Measurements from ENCODE around the gene BAIAP2L2. TPM values are rescaled to one million over a fixed set of nuclear protein-coding genes. Genes with fewer than 3 reads are reported as not detected.

The BAIAP2L2 gene
- total RNA-seq, 1 experiment from 2014 or later, result 51.2 TPM

DNA sequence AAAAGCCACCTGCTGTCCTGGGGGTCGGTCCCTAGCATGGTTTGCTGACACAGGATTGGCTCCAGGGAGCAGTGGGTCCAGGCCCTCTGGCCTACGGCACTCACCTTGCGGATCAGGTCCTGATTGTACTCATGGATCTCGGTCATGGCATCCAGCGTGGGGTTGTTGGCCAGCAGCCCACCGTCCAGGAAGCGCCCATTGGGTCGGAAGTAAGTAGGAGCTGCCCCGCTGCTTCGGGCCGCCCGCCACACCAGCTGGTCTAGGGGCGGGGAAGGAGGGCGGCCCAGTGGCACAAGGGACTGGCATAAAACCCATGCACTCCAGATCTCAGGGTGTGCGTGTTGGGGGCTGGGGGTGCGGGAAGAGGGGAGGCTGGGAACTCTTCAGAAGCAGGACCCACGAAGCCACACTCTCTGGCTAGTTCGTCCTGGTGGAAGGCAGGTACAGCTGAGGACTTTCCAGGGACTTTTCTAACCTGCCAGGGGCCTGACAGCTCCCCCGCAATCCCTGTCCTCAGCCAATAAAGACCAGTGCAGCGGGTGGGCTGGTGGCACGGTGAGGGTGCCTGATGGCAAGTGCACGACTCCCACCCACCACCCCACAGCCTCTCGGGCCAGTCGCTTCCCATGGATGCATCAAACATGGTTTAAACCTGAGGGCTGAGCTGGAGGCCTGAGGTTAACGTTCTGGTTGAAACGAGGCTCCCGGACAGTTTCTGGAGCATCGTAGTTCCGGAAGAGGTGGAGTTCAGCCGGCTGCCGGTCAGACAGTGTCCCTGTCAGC lies 5.1 kb upstream of the BAIAP2L2 start:
- no peaks in the 10 kb centered on the region for H3K9me3 Mint-ChIP-seq (ENCODE audit: low read depth, unreplicated experiment)
- no peak overlapping the region for H3K27ac Mint-ChIP-seq (ENCODE audit: unreplicated experiment)
- TF ChIP-seq, protein P1, sequence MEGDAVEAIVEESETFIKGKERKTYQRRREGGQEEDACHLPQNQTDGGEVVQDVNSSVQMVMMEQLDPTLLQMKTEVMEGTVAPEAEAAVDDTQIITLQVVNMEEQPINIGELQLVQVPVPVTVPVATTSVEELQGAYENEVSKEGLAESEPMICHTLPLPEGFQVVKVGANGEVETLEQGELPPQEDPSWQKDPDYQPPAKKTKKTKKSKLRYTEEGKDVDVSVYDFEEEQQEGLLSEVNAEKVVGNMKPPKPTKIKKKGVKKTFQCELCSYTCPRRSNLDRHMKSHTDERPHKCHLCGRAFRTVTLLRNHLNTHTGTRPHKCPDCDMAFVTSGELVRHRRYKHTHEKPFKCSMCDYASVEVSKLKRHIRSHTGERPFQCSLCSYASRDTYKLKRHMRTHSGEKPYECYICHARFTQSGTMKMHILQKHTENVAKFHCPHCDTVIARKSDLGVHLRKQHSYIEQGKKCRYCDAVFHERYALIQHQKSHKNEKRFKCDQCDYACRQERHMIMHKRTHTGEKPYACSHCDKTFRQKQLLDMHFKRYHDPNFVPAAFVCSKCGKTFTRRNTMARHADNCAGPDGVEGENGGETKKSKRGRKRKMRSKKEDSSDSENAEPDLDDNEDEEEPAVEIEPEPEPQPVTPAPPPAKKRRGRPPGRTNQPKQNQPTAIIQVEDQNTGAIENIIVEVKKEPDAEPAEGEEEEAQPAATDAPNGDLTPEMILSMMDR (IDR thresholded peaks at IDR 0.05; ENCODE audit: unreplicated experiment), result no peak
- intact Hi-C loops (cut with micrococcal nuclease; ENCODE audit: unreplicated experiment), result loop anchor here (10.0 kb wide), 1 partner anchor 49 kb away; no protein-coding TSS in a partner anchor
- no peaks in the 10 kb centered on the region for H3K27me3 Mint-ChIP-seq (ENCODE audit: unreplicated experiment)
- H3K36me3 Mint-ChIP-seq (ENCODE audit: insufficient read depth, unreplicated experiment), result peaks cover 30% of the 10 kb centered on the region
- no peak for DNase-seq
- no peak overlapping the region for H3K4me3 Mint-ChIP-seq (ENCODE audit: low read depth, unreplicated experiment)
- no TSS peak for BruUV-seq (replicated peaks)
- H3K4me1 Mint-ChIP-seq (ENCODE audit: low read depth, unreplicated experiment), result peaks cover 39% of the 10 kb centered on the region
- CTCF ChIA-PET, result interaction anchor here (1.3 to 1.4 kb wide), 2 partner anchors 28 to 114 kb away, joined by 3 read pairs; no protein-coding TSS in a partner anchor

DNA sequence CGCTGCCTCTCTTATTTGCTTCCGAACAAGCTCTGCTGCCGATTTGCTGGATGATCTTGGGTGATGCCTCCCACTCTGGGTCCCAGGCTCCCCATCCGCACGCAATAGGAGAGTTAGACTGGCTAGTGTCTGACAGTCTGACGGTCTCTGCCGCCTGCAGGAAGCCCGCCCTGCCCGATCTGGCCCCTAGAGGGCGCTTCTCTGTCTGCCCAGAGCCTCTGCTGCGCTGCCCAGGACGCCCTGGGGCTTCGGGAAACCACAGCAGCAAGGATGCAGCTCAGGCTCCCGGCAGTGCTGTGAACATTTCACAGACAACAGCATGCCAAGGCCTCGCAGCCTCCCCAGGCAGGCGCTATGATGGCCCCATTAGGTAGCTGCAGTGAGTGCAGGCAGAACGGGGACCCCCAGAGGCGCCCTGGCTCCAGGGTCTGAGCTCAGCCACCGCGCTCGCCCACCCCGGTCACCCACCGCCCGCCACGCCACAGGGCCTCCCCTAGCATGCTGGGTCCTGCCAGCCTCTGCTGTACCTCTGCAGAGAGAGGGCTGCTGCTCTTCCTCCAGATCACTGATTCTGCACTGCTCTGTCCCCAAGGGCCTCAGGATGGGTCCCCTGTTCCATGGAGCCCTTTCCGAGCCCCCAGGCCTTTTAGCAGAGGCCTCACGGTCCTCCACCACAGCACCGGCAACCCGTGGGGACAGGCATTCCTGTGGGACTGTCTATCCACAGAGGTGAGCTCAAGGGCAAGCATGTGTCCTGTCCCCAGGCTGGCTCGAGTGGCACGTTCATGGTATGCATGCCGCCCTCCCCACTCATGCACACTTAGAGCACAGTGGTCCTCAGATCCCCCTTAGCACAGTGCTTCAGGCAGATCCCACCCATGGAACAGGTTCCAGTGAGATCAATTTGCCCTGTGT lies 4.3 kb upstream of the BAIAP2L2 start:
- TF ChIP-seq, protein P1 (IDR thresholded peaks at IDR 0.05; ENCODE audit: unreplicated experiment), result peak; percentile 82
- Mint-ChIP-seq H3K27ac (ENCODE audit: unreplicated experiment) (peak overlapping the region; percentile 22), H3K4me3 (ENCODE audit: low read depth, unreplicated experiment) (no peak overlapping the region), H3K4me1 (ENCODE audit: low read depth, unreplicated experiment) (peaks cover 45% of the 10 kb centered on the region), H3K36me3 (ENCODE audit: insufficient read depth, unreplicated experiment) (peaks cover 39% of the 10 kb centered on the region), H3K27me3 (ENCODE audit: unreplicated experiment) (no peaks in the 10 kb centered on the region), H3K9me3 (ENCODE audit: low read depth, unreplicated experiment) (no peaks in the 10 kb centered on the region)
- DNase-seq, result peak; percentile 93
- CTCF ChIA-PET, result interaction anchor here (0.6 to 1.6 kb wide), 13 partner anchors 11 to 1041 kb away, joined by 3 to 8 read pairs (median 3); partner anchors contain the start of gene MAFF
- intact Hi-C loops (cut with micrococcal nuclease; ENCODE audit: unreplicated experiment), result loop anchor here (10.0 kb wide), 1 partner anchor 50 kb away; no protein-coding TSS in a partner anchor
- BruUV-seq (replicated peaks), result no TSS peak

DNA sequence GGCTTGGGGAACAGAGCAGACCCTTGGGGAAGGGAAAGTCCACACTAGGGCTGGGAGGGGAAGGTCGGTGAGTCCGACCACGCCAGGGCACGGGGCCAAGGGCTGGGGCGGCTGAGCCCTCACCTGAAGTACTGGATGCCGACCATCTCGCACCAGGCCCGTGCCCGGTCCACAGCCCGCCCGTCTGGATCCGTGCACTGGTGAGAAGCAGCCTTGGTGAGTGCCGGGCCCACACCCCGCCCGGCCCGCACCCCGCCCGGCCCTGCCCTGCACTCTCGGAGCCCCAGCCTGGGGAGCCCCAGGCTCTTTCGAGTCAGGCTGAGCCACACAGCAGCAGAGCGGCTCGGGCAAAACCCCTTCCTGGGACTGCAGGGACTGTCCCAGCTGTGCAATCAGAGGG lies 1.9 kb upstream of the BAIAP2L2 start:
- Mint-ChIP-seq H3K4me1 (ENCODE audit: low read depth, unreplicated experiment) (peaks cover 63% of the 10 kb centered on the region), H3K36me3 (ENCODE audit: insufficient read depth, unreplicated experiment) (peaks cover 63% of the 10 kb centered on the region), H3K27me3 (ENCODE audit: unreplicated experiment) (no peaks in the 10 kb centered on the region), H3K4me3 (ENCODE audit: low read depth, unreplicated experiment) (peak overlapping the region; percentile 79), H3K9me3 (ENCODE audit: low read depth, unreplicated experiment) (no peaks in the 10 kb centered on the region), H3K27ac (ENCODE audit: unreplicated experiment) (peak overlapping the region; percentile 63)
- TF ChIP-seq, protein P1 (IDR thresholded peaks at IDR 0.05; ENCODE audit: unreplicated experiment), result no peak
- BruUV-seq (replicated peaks), result no TSS peak
- intact Hi-C loops (cut with micrococcal nuclease; ENCODE audit: unreplicated experiment), result loop anchor here (10.0 kb wide), 1 partner anchor 52 kb away; no protein-coding TSS in a partner anchor
- CTCF ChIA-PET, result no interaction called here
- DNase-seq, result no peak

DNA sequence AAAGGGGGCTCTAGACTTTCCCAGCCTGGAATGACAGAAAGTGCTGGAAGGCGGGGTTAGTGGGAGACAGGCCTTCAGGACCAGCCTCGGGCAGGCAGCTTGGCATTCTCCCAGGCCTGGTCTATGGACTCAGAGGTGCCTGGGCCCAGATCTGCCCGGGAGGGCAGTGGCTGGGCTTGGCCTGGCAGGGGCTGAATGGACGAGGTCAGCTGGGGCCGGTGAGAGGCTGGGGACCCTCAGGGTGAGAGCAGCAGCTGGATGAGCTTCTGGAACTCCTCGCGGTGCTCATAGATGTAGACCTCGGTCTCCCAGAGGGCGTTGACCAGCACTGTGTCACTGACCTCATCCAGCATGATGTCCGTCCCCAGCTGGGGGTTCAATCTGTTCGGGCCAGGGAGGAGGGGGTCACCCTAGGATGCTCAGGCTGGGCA lies 1.5 kb upstream of the BAIAP2L2 start:
- Mint-ChIP-seq H3K4me1 (ENCODE audit: low read depth, unreplicated experiment) (peaks cover 63% of the 10 kb centered on the region), H3K4me3 (ENCODE audit: low read depth, unreplicated experiment) (peak overlapping the region; percentile 79), H3K27me3 (ENCODE audit: unreplicated experiment) (no peaks in the 10 kb centered on the region), H3K36me3 (ENCODE audit: insufficient read depth, unreplicated experiment) (peaks cover 67% of the 10 kb centered on the region), H3K9me3 (ENCODE audit: low read depth, unreplicated experiment) (no peaks in the 10 kb centered on the region), H3K27ac (ENCODE audit: unreplicated experiment) (peak overlapping the region; percentile 20)
- BruUV-seq (replicated peaks), result no TSS peak
- CTCF ChIA-PET, result interaction anchor here (1.5 kb wide), 1 partner anchor 194 kb away, joined by 3 read pairs; no protein-coding TSS in a partner anchor
- intact Hi-C loops (cut with micrococcal nuclease; ENCODE audit: unreplicated experiment), result loop anchor here (10.0 kb wide), 1 partner anchor 53 kb away; no protein-coding TSS in a partner anchor
- no peak for DNase-seq
- TF ChIP-seq, protein P1 (IDR thresholded peaks at IDR 0.05; ENCODE audit: unreplicated experiment), result no peak
